Liver (tissue), 9 donors: ENCODE results near the gene RYR1. TPM values are rescaled to one million over a fixed set of nuclear protein-coding genes. Genes with fewer than 3 reads are reported as not detected.

Source experiments
- DNase-seq: peaks from one replicate; pipeline ENCODE4 v3.0.0-alpha.2; 2017; ENCODE audit warnings: low spot score
- H3K27ac ChIP-seq, 2 donors: one replicate each; pipeline ENCODE4 v1.7.0; 2013; ENCODE audit warnings: inconsistent platforms in 2 of 2, low read length in 2 of 2, control low read depth in 1 of 2, low read depth in 1 of 2, mild to moderate bottlenecking in 1 of 2
- H3K27me3 ChIP-seq, 4 donors: one replicate each; pipeline versions ENCODE4 v1.6.1 to v1.7.0; 2013; ENCODE audit warnings: low read length in 3 of 4, inconsistent platforms in 1 of 4, mild to moderate bottlenecking in 1 of 4, moderate library complexity in 1 of 4; ENCODE audit not compliant: control insufficient read depth in 4 of 4, insufficient read depth in 4 of 4
- H3K36me3 ChIP-seq, 4 donors: one replicate each; pipeline versions ENCODE4 v1.6.1 to v1.7.0; 2013; ENCODE audit warnings: low read length in 3 of 4, mild to moderate bottlenecking in 3 of 4, low read depth in 1 of 4, moderate library complexity in 1 of 4; ENCODE audit not compliant: control insufficient read depth in 4 of 4, insufficient read depth in 3 of 4
- H3K4me1 ChIP-seq, 4 donors: one replicate each; pipeline versions ENCODE4 v1.6.1 to v1.7.0; 2013; ENCODE audit warnings: low read length in 3 of 4, mild to moderate bottlenecking in 3 of 4, moderate library complexity in 1 of 4; ENCODE audit not compliant: control insufficient read depth in 4 of 4, insufficient read depth in 4 of 4
- H3K4me3 ChIP-seq, 3 donors: one replicate each; pipeline versions ENCODE4 v1.6.1 to v1.7.0; 2013; ENCODE audit warnings: low read length in 3 of 3, control low read depth in 1 of 3, low read depth in 1 of 3, mild to moderate bottlenecking in 1 of 3
- H3K9ac ChIP-seq, 2 donors: one replicate each; pipeline ENCODE4 v1.7.0; 2013; ENCODE audit warnings: low read length in 2 of 2, mild to moderate bottlenecking in 2 of 2, moderate library complexity in 2 of 2, control low read depth in 1 of 2, low read depth in 1 of 2
- H3K9me3 ChIP-seq, 4 donors: one replicate each; pipeline versions ENCODE4 v1.6.1 to v1.7.0; 2013; ENCODE audit warnings: low read length in 3 of 4; ENCODE audit not compliant: control insufficient read depth in 4 of 4
- FOXA2 ChIP-seq: IDR thresholded peaks from 2 replicates; pipeline ENCODE4 v1.6.1; 2016; ENCODE audit warnings: antibody characterized with exemption
- GABPA ChIP-seq, 2 donors: IDR thresholded peaks in 1 of 2; conservative IDR thresholded peaks in 1 of 2; 2 replicates each; pipeline ENCODE4 v1.6.1; 2016; ENCODE audit warnings: antibody characterized with exemption in 2 of 2, mild to moderate bottlenecking in 1 of 2, moderate library complexity in 1 of 2
- HNF4A ChIP-seq, 2 donors: conservative IDR thresholded peaks; 2 replicates each; pipeline ENCODE4 v1.6.1; 2016; ENCODE audit warnings: antibody characterized with exemption in 2 of 2, mild to moderate bottlenecking in 2 of 2
- HNF4G ChIP-seq: IDR thresholded peaks from 2 replicates; pipeline ENCODE4 v1.6.1; 2016; ENCODE audit warnings: antibody characterized with exemption
- RAD21 ChIP-seq, 2 donors: IDR thresholded peaks; 2 replicates each; pipeline ENCODE4 v1.6.1; 2016; ENCODE audit warnings: antibody characterized with exemption in 2 of 2, mild to moderate bottlenecking in 2 of 2
- RXRA ChIP-seq, 2 donors: IDR thresholded peaks; 2 replicates each; pipeline ENCODE4 v1.6.1; 2017 to 2018; ENCODE audit warnings: antibody characterized with exemption in 2 of 2, mild to moderate bottlenecking in 1 of 2
- SP1 ChIP-seq: IDR thresholded peaks from 2 replicates; pipeline ENCODE4 v1.6.1; 2018; ENCODE audit warnings: antibody characterized with exemption, mild to moderate bottlenecking
- TAF1 ChIP-seq: conservative IDR thresholded peaks from 2 replicates; pipeline ENCODE4 v1.6.1; 2016; ENCODE audit warnings: antibody characterized with exemption, mild to moderate bottlenecking
- YY1 ChIP-seq: IDR thresholded peaks from 2 replicates; pipeline ENCODE4 v1.6.1; 2016; ENCODE audit warnings: antibody characterized with exemption, mild to moderate bottlenecking
- WGBS: extraction: QIAGEN DNeasy Blood & Tissue Kit; methylation state at CpG from one replicate; pipeline ENCODE4 v1.1.7; 2013; 5-methylcytosine and 5-hydroxymethylcytosine counted together
- polyA plus RNA-seq, 2 donors: library from polyadenylated mRNA; stranded (reverse) in 1 of 2; unstranded in 1 of 2; fragments of 200-250 nt in 1 of 2; fragments of >200 nt in 1 of 2; fragmentation: Nextera tagmentation in 1 of 2; extraction: Ambion mirVana in 1 of 2; gene quantifications; one replicate each; pipeline versions ENCODE4 v1.2.1 to v1.2.3, GENCODE V29; 2013 to 2015
- total RNA-seq, 2 donors: library from RNA; depleted of rRNA; stranded (reverse); fragments of >200 nt; gene quantifications; one replicate each; pipeline ENCODE4 v1.2.3, GENCODE V29; 2014
- TF ChIP-seq, protein P1 (sequence below): fragments of 150-350 bp; IDR thresholded peaks from 2 replicates; pipeline ENCODE4 v1.5.1; 2017; ENCODE audit warnings: improper control_type of control experiment, low read depth, low read length; ENCODE audit not compliant: missing input control
- TF ChIP-seq, protein P2 (sequence below): IDR thresholded peaks from 2 replicates; pipeline ENCODE4 v1.6.1; 2016; ENCODE audit warnings: antibody characterized with exemption
- TF ChIP-seq, protein P3 (sequence below): IDR thresholded peaks from 2 replicates; pipeline ENCODE4 v1.6.1; 2016; ENCODE audit warnings: antibody characterized with exemption
- TF ChIP-seq, protein P4 (sequence below): IDR thresholded peaks from 2 replicates; pipeline ENCODE4 v1.6.1; 2016; ENCODE audit warnings: antibody characterized with exemption, mild to moderate bottlenecking
- donor health status: healthy.
- donor health status: healthy.
- donor health status: healthy.
- donor health status: healthy.
- donor health status: healthy.

The RYR1 gene
- total and polyA plus RNA-seq, 4 donors = 0.01 to 0.70 (median 0.29) TPM

DNA sequence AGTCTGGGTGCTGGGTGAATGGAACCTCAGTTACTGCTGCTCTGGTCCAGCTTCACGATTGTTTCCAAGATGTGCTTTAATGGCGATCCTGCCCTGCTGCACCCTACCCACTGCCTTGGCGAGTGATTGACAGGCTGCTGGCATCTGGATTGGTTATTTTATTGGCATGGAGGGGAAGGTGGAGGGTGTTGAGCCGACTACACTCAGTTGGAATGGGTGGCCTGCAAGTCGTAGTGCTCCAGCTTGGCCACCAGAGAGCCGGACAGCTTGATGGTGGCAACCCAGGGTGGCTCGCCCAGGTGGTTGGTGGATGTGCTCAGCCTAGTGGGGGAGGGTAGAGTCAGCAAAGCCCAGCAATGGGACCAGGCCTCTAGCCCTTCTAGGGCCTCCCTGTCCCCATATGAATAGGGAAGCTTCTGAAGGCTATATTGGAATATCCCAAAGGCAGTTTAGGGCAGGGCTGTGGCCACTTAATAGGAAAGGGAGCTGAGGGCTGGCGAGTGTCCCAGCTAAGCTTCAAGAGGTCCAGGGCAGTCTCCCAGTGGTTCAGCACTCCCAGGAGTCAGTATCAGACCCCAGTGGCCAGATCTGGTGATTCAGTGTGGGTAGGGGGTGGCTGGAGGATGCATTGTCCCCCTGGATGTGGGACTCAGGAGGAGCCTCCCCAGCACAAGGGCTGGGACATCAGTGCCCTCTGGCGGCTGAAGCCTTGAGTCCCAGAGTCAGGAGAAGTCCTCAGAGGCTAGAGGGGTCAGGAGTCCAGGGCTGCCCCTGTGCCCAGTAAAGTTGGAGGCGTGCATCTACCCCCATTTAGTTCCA is 49.1 kb upstream of the RYR1 start:
- Histone ChIP-seq H3K36me3 (peaks cover 5 to 43% (median 24%) of the 10 kb centered on the region in 4 donors), H3K27me3 (no peaks in the 10 kb centered on the region), H3K9ac (no peak overlapping the region), H3K4me3 (no peak overlapping the region), H3K4me1 (peaks cover 7 to 23% (median 16%) of the 10 kb centered on the region in 4 donors), H3K27ac (no peak overlapping the region), H3K9me3 (no peaks in the 10 kb centered on the region)
- no peak for DNase-seq
- TF ChIP-seq RXRA (IDR thresholded peaks at IDR 0.05) (no peak), TAF1 (no peak), HNF4G (no peak), YY1 (no peak), SP1 (no peak)
- TF ChIP-seq, protein P1, sequence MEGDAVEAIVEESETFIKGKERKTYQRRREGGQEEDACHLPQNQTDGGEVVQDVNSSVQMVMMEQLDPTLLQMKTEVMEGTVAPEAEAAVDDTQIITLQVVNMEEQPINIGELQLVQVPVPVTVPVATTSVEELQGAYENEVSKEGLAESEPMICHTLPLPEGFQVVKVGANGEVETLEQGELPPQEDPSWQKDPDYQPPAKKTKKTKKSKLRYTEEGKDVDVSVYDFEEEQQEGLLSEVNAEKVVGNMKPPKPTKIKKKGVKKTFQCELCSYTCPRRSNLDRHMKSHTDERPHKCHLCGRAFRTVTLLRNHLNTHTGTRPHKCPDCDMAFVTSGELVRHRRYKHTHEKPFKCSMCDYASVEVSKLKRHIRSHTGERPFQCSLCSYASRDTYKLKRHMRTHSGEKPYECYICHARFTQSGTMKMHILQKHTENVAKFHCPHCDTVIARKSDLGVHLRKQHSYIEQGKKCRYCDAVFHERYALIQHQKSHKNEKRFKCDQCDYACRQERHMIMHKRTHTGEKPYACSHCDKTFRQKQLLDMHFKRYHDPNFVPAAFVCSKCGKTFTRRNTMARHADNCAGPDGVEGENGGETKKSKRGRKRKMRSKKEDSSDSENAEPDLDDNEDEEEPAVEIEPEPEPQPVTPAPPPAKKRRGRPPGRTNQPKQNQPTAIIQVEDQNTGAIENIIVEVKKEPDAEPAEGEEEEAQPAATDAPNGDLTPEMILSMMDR = no peak
- TF ChIP-seq, protein P2, sequence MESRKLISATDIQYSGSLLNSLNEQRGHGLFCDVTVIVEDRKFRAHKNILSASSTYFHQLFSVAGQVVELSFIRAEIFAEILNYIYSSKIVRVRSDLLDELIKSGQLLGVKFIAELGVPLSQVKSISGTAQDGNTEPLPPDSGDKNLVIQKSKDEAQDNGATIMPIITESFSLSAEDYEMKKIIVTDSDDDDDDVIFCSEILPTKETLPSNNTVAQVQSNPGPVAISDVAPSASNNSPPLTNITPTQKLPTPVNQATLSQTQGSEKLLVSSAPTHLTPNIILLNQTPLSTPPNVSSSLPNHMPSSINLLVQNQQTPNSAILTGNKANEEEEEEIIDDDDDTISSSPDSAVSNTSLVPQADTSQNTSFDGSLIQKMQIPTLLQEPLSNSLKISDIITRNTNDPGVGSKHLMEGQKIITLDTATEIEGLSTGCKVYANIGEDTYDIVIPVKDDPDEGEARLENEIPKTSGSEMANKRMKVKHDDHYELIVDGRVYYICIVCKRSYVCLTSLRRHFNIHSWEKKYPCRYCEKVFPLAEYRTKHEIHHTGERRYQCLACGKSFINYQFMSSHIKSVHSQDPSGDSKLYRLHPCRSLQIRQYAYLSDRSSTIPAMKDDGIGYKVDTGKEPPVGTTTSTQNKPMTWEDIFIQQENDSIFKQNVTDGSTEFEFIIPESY = no peak
- WGBS = 82% methylated on average over 10 of the region's 10 CpGs

DNA sequence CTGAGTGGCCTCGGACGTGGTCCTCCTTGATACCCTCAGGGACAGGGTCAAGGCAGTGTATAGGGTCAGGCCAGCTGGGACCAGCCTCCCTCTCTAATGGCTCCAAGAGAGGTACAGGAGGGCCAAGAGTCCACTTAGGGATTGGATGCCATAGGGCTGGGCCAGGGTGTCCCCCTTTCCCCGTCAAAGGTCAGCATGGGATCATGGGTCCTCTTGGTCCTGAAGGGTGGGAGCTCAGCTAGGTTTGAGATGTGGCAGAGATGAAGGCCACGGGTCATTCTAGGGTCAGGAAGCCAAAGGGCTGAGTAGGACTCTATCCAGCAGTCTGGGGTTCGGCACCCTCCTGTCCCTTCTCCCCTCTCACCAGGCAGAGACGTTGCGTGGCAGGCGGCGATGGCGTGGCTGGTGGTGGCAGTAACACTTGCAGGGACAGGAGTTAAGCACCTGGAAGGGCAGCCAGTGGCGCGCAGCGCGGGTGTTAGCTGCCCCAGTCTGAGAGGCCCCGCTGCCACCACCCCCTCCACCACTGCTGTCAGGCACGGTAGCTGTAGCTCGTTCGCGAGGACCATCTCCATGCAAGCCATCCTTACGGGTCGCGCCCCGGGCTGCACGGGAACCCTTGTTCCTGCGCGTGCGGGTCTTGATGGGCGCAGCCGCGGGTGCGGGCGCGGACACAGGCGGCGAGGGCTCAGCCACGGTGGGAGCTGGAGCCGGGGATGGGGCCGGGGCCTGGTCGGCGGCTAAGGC is 48.3 kb upstream of the RYR1 start:
- peaks cover 7 to 23% (median 16%) of the 10 kb centered on the region in 4 donors for H3K4me1 ChIP-seq
- TF ChIP-seq, protein P3, sequence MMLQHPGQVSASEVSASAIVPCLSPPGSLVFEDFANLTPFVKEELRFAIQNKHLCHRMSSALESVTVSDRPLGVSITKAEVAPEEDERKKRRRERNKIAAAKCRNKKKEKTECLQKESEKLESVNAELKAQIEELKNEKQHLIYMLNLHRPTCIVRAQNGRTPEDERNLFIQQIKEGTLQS = no peak
- no peak for TF ChIP-seq YY1
- TF ChIP-seq, protein P2 = no peak
- TF ChIP-seq HNF4A (conservative IDR thresholded peaks at IDR 0.05) = no peak
- no peak for TF ChIP-seq TAF1
- no peak for TF ChIP-seq RAD21 (IDR thresholded peaks at IDR 0.05)
- TF ChIP-seq, protein P4, sequence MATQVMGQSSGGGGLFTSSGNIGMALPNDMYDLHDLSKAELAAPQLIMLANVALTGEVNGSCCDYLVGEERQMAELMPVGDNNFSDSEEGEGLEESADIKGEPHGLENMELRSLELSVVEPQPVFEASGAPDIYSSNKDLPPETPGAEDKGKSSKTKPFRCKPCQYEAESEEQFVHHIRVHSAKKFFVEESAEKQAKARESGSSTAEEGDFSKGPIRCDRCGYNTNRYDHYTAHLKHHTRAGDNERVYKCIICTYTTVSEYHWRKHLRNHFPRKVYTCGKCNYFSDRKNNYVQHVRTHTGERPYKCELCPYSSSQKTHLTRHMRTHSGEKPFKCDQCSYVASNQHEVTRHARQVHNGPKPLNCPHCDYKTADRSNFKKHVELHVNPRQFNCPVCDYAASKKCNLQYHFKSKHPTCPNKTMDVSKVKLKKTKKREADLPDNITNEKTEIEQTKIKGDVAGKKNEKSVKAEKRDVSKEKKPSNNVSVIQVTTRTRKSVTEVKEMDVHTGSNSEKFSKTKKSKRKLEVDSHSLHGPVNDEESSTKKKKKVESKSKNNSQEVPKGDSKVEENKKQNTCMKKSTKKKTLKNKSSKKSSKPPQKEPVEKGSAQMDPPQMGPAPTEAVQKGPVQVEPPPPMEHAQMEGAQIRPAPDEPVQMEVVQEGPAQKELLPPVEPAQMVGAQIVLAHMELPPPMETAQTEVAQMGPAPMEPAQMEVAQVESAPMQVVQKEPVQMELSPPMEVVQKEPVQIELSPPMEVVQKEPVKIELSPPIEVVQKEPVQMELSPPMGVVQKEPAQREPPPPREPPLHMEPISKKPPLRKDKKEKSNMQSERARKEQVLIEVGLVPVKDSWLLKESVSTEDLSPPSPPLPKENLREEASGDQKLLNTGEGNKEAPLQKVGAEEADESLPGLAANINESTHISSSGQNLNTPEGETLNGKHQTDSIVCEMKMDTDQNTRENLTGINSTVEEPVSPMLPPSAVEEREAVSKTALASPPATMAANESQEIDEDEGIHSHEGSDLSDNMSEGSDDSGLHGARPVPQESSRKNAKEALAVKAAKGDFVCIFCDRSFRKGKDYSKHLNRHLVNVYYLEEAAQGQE = no peak
- TF ChIP-seq SP1 = no peak
- TF ChIP-seq, protein P1 = no peak
- TF ChIP-seq GABPA (IDR thresholded peaks at IDR 0.05 in 1 of 2, conservative IDR thresholded peaks at IDR 0.05 in 1 of 2) = no peak
- TF ChIP-seq FOXA2 = no peak

More for the DNA sequence above, 48.3 kb upstream of the RYR1 start:
- Histone ChIP-seq H3K9ac (no peak overlapping the region), H3K27me3 (no peaks in the 10 kb centered on the region), H3K4me3 (no peak overlapping the region), H3K27ac (no peak overlapping the region), H3K36me3 (peaks cover 5 to 37% (median 22%) of the 10 kb centered on the region in 4 donors), H3K9me3 (no peaks in the 10 kb centered on the region)
- WGBS = 66% methylated on average over 40 of the region's 40 CpGs
- no peak for DNase-seq
